NOMO-1 (cell line): ENCODE results near the gene EIF4G3.
"Not testable (repeated sequence)": the region's sequence is repeated elsewhere in the genome, so short reads cannot be mapped to it uniquely, and the experiment has no call there.

ENCODE experiments used
- DNase-seq, 2 experiments: peaks; one replicate each; lab custom pipeline; 2025; ENCODE audit not compliant: unreplicated experiment in 2 of 2; lab: John Stamatoyannopoulos, UW

The EIF4G3 gene

DNA sequence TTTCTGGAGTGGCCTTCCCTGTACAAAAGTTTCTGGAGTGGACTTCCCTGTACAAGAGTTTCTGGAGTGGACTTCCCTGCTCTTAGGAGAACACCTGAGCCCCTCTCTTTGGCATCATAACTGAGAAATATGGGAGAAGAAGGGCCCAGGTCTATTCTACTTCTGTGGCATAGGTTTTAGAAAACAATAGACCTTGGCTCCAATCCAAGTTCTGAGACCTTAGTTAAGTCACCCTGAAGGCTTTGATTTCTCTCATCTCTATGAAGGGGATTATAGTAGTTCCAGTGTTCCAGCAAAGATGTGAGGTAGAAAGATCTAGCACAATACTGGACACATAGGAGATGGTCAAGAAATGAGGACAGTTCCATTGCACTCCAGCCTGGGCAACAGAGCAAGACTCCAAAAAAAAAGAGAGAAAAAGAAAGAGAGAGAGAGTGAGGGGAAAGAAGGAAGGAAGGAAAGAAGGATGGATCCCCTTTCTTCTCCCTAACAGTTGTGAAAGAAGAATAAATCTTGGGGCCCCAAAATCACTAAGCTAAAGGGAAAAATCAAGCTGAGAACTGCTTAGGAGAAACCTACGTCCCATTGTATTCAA lies 13.3 kb upstream of the EIF4G3 start:
- DNase-seq = no peak

DNA sequence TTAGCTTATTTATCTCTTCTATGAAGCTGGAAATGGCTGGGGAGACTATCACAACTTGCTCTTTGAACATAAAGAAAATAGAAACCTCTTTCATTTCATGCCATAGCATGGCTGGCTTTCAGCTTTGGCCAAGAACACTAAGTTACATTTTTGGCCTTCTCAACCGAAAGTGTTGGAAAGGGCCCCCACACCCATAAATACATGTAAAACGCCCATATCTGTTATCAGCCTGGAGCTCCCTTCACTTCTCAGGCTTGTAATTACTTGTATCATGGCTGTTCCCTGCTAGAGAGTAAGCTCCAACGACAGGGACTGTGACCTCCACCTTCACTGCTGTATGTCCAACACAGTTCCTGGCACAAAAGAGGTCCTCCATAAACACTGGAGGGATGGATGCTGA lies 12.7 kb upstream of the EIF4G3 start:
- DNase-seq = no peak

DNA sequence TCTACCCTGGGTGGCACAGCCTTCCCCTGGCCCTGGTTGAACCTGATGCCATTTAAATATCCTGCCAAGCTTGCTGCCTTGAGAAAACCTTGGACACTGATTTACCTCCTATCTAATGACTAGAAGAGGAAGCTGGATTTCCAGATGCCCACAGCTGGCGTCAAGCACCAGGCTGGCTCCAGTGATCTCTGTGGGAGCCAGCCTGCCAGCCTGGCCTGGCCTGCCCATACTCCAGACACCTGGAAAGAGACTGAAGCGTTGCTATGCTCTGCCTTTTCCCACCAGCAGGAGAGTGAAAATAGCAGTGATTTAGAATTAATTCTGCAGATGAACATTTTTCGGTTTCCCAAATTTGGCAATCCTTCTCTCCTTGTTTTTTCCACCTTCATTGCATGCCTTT lies 11.5 kb upstream of the EIF4G3 start:
- no peak for DNase-seq

DNA sequence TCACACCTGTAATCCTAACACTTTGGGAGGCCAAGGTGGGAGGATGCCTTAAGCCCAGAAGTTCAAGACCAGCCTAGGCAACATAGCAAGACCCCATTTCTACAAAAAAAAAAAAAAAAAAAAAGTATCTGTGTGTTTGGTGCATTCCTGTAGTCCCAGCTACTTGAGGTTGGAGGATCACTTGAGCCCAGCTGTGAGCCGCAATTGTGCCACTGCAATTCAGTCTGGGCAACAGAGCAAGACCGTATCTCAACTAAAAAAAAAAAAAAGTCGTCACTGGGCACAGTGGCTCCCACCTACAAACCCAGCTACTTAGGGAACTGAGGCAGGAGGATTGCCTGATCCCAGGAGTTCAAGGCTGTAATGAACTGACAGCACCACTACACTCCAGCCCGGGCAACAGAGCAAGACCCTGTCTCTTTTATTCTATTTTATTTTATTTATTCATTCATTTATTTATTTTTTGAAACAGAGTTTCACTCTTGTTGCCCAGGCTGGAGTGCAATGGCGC lies 8.6 kb upstream of the EIF4G3 start:
- DNase-seq = no peak

DNA sequence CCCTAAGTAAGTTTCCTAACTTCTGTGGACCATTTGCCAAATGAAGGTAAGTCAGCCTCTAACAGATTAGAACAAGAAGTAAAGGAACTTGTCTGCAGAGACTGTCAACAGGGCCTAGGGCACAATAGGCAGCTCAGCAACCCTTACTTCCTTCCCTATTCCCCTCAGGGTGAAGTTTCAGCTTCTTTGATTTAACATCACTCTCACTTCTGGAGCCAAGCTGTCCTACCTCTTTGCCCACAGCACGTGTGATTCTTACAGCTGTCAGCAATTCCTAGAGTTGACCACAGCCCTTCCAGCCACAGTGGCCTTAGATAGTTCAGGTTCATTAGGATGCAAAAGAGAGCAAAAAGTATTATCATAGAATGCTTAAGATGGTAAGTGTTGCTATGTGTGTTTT lies 7.6 kb upstream of the EIF4G3 start:
- peak; percentile 43 to 75 for DNase-seq

DNA sequence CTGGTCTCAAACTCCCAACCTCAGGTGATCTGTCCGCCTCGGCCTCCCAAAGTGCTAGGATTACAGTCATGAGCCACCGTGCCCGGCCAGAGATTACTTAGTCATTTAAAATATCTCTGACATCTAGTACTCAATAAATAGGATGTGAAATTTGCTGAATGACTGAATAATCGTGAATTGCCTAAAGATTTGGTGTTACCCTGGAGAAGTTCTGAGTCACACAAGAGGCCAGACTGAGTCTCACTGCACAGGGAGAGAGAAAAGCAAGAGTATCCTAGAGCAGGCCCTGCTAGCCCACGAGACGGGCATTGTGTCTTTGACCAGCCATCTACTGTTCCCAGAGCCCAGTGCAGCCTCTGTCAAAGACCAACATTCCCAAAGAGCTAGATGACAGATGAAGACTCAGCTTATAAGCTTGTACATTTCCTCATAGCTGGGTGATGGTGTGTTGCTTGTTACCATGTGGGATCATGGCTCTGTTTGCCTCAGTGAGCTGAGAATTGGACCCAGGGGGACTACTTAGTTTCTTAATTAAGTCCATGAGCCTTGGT lies 5.6 kb upstream of the EIF4G3 start:
- no peak for DNase-seq

DNA sequence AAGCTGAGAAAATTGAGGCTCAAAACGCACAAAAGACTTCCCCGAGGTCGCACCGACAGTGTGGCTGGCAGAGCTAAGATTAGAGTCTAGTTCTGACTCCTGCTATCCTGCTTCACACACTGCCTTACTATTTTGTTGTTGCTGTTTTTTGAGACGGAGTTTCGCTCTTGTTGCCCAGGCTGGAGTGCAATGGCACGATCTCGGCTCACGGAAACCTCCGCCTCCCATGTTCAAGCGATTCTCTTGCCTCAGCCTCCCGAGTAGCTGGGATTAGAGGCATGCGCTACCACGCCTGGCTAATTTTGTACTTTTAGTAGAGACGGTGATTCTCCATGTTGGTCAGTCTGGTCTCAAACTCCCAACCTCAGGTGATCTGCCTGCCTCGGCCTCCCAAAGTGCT lies 1.6 kb upstream of the EIF4G3 start:
- not testable (repeated sequence) for DNase-seq

DNA sequence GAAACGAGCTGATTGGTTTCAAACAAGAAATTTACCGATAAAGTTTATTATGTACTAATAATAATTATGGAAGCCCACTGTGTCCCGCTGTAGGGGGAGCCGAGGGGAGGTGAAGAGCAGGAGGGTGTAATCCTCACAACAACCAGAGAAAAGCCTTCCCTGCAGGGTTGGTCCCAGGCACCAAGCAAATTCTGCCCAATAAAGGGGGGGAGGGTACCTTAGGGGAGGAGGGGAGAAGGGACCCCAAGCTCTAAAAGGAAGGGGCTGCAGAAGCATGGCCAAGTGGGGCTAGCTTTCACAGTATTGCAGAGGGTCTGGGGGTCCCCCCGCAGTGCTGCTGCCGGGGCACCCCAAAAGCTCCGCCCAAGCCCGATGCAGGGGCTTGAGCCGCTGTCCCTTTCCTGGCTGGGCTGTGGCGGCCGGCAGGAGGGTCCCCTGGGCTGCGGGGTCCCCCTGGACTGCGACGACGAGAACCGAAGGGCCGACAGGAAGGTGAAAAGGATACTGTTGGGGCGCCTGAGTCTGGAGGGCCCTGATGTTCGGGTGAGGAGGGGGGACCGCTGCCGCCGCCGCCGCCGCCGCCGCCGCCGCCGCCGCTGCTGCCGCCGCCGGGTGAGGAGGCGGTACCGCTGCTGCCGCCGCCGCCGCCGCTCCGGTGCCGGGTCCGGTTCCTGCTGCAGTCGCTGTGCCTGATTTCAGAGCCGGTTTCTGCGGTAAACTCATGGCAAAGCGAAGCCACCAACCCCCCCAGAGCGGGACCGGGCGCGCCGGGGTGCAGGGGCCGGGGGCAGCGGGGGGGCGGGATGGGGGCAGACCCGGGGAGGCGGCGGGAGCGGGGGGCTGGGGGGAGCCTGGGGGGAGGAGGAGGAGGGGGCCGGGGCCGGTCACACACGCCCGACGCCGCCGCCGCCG lies 771 bp downstream of the EIF4G3 start:
- peak in 1 of 2 experiments; percentile 17 for DNase-seq

DNA sequence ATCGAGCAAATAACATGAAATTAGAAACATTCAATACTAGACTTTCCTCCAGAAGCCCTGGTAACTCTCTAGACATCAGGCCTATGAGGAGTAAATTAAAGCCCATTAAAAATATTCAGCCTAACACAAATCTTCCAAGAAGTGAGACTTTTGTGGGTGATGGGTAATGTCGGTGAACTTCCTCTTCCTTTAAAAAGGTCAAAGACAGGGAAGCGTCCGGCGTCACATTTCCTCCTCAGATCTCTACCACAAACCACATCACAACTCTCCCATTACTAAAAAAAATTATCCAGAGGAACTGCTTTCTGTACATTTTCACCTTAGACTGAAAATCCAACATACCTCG lies 1.4 kb downstream of the EIF4G3 start:
- DNase-seq = peak; percentile 60 to 93

DNA sequence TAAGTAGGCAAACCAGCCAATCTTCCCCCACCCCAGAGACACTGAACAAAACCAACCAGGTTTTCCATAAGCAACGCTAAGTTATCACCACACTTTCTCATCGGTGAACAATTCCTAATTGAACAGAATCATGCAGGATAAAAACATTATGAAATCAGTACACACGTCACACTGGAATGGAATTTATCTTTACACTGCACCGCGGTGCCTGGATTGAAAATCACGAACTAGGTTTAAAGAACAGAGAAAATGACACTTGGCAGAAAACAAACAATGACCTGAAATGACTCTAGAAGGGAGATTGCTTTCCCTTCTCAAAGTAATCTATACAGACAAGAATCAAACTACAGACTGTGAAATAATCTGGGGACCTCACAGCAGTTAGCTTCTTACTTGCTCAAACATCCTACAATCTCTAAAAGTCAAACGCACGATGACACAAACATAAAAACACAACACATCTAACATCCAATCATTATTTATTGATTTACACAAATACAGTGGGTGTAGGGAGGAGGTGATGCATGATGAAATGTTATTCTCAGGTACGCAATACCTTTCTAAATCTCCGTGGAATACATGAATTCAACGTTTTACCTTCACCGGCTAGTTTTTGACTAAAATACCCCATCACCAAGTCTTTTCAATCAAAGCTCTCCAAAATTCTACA lies 1.9 kb downstream of the EIF4G3 start:
- no peak for DNase-seq

DNA sequence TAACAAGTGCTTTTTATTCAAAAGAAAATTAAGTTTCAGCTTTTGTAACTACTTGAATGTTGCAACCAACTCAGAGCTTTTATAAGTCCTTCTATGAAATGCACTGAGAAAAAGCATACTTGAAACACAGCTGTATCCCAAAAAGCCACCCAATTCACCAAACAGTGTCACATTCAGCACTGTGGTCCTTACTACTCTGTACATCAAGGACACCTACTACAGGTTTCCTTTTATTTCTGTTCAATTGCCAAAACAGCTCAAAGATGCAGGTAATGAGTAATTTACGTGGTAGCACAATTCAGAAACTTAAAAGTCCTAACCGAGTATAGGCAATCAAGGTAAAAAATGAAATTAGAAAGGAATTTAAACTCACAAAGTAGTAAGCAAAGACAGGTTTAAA lies 2.5 kb downstream of the EIF4G3 start:
- no peak for DNase-seq

DNA sequence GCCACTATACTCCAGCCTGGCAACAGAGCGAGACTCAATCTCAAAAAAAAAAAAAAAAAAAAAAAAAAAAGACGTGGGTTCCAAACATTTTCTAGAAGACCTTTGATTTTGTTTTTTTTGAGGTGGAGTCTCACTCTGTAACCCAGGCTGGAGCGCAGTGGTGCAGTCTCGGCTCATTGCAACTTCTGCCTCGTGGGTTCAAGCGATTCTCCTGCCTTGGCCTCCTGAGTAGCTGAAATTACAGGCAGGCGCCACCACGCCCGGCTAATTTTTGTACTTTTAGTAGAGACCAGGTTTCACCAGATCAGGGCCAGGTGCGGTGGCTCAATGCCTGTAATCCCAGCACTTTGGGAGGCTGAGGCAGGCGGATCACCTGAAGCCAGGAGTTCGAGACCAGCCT lies 3.6 kb downstream of the EIF4G3 start:
- DNase-seq = not testable (repeated sequence)

DNA sequence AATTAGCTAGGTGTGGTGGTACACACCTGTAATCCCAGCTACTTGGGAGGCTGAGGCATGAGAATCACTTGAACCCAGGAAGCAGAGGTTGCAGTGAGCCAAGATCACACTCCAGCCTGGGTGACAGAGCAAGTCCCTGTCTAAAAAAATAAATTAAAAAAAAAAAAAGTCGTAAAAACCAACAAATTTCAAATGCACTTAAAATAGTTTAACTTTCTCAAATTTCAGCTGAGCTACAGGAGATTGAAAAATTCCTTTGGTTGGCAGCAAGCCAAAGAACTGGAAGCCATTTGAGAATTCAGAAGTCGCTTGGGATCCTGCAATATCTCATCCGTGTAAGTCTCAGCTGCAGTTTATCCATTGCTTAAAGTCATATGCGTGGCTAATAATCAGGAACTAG lies 5.9 kb downstream of the EIF4G3 start:
- not testable (repeated sequence) for DNase-seq

DNA sequence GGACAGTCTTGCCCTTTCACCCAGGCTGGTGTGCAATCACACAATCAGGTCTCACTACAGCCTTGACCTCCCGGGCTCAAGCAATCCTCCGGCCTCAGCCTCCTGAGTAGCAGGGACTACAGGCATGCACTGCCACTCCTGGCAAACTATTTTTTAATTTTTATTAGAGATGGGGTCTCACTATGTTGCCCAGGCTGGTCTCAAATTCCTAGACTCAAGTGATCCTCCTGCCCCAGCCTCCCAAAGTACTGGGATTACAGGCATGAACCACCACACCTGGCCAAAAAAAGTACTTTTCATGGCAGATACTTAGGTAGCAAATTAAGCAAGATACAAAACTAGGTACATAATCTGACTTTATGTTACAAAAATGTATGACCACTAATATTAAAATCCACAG lies 8.3 kb downstream of the EIF4G3 start:
- DNase-seq = no peak

DNA sequence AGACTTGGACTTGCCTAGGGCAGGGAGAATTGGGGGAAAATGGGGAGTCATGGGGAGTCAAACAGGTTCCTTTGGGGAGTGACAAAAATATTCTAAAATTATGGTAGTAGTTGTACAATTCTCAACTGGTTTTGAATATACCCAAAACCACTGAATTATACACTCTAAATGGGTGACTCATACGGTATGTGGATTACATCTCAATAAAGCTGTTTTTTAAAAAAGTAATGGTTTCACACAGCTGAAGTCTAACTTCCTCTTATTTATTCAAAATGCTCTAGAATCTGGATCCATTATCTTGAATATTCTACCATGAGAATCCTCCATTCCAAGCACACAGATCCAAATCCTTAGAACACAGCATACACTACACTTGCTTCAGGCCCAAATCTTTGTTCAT lies 11.1 kb downstream of the EIF4G3 start:
- DNase-seq = peak in 1 of 2 experiments; percentile 75

DNA sequence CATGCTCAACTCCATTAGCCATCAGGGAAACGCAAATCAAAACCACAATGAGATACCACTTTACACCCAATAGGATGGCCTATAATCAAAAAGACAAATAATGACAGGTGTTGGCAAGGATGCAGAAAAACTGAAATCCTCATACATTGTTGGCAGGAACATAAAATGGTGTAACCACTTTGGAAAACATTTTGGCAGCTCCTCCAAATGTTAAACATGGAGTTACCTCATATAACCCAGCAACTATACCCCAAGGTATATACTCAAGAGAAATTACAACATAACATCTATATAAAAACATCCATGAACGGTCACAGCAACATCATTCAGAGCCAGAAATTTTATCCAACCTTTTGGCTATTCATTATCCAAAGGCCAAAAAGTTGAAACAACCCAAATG lies 11.6 kb downstream of the EIF4G3 start:
- DNase-seq = no peak

DNA sequence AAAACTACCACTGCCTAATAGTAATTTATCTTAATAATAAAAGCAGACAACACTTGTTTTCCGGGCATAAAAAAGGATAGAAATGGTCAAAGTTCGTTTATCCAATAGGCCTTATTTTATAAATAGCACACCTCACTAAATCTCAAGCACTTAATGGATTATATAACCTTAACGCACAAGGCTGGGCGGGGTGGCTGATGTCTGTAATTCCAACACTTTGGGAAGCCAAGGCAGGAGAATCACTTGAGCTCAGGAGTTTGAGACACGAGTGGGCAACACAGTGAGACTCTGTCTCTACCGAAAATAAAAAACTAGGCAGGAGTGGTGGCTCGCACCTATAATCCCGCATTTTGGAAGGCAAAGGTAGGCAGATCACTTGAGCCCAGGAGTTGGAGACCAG lies 12.4 kb downstream of the EIF4G3 start:
- no peak for DNase-seq

DNA sequence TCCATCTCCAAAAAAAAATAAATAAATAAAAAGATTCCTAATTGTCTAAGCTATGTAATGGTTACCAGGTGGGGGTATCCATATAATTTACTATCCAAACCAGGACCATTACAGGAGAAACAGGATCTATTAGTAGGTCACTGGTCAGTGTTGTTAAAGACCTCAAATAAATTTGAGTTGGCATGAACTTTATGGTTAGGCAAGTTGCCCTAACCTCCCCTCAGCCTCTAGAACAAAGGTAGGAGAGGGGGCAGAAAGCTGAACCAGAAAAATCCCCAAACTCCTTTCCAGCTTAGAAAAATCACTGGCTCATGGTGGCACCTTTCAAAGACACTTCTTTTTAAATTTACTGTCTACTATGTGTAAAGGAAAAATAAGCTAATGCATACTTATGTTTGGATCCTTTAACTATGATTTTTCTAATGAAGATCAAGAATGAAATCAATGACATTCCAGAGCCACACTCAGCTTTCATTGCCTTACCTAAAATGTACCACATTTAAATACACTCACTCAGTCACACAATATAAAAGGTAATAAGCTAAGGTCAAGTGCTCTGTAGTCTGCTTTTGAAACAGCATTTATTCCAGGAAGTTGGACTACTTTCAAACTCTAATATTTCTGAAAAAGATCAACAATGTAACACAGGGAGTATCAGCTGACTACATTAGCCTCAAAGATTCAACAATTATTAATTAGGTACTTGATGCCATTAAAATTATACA lies 13.8 kb downstream of the EIF4G3 start:
- DNase-seq = no peak

DNA sequence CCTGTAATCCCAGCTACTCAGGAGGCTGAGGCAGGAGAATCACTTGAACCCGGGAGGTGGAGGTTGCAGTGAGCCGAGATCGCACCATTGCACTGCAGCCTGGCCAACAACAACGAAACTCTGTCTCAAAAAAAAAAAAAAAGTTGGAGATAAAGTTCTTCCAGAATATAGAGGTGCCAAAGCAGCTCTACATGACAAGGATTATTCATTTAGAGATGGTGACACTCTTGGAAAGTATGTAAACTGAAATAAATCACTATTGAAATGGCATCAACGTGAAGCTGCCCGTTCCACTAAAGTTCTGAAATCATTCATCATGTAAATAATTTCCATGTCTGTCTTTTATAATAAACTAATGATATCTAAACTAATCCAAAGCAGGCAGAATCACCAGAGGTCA lies 14.9 kb downstream of the EIF4G3 start:
- DNase-seq = no peak

DNA sequence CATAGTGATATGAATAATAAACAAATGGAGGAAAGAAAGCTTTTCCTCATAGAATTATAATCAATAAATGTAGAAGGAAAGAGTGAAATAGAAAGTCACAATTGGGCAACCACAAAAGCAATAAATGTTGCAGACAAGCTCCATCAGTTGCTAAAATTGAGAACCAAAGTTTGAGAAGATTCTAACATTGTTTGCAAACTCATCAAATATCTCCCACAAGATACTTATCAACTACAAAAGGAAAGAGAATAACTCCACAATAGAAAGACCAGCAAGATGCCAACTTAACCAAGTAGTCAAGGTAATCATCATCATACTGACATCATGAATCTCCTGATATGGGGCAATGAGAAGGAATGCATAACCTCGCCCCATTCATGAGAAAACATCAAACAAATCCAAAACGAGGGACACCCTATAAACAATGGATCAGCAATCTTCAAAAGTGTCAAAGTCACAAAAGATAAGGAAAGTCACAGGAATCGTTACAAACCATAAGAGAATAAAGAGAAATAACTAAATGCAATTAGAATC lies 16.4 kb downstream of the EIF4G3 start:
- no peak for DNase-seq
